ENCODE data around the gene MACROD2.

Gene MACROD2

DNA sequence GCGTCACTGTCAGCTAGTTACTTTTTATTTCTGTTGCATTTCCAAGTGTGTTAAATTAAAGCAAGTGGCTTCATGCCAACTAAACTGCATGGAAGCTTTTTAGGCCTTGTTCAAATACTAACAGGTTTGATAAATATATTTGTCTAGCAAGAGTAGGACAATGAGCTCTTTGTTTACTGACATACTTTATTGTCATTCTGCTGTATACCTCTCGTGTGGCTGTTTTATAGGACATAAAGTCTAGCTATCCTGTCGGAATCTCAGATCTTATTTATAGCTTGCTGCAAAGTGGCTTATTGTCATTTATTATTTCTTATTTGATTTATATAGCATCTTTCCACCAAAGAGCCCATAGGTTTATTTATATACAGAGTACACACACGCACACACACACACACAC, 1866.9 kb downstream of the MACROD2 start:
- no peak for DNase-seq

DNA sequence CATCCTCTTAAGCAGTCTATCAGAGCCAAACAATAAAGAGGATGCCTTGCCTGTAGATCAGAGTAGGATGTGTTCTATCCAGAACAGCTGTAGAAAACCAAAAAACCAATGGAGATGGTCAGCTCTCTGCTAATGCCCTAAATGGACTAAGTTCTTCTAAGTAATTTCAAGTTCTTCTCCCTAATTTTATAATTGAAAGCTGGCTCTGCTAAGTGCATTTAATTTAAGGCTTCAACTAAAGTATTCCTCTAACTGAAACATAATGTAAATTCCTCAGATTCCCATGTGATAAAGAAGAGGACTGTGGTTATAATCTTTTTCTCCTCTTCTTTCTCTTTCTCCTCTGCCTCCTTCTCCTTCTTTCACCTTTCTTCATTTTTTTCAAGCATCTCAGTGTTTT, 1868.4 kb downstream of the MACROD2 start:
- DNase-seq, result no peak

DNA sequence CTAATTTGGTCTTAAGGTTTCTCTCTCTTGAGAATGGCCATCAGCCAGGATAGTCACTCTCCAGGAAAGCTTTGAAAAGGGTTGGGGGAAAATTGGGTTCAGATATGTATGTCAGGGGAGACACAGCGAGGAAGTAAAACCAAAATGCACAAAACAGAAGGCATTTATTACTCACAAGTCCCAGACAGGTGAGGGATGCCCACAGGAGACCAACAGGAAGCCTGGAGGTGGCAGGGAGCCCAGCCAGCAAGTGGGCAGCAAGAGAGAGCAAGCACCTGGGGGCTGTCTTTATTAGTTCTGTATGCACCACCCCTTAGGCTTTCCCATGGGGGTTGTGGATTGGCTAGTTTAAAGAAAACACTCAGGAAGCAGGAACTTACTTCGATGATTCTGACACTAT, 1870.2 kb downstream of the MACROD2 start:
- no peak for DNase-seq

DNA sequence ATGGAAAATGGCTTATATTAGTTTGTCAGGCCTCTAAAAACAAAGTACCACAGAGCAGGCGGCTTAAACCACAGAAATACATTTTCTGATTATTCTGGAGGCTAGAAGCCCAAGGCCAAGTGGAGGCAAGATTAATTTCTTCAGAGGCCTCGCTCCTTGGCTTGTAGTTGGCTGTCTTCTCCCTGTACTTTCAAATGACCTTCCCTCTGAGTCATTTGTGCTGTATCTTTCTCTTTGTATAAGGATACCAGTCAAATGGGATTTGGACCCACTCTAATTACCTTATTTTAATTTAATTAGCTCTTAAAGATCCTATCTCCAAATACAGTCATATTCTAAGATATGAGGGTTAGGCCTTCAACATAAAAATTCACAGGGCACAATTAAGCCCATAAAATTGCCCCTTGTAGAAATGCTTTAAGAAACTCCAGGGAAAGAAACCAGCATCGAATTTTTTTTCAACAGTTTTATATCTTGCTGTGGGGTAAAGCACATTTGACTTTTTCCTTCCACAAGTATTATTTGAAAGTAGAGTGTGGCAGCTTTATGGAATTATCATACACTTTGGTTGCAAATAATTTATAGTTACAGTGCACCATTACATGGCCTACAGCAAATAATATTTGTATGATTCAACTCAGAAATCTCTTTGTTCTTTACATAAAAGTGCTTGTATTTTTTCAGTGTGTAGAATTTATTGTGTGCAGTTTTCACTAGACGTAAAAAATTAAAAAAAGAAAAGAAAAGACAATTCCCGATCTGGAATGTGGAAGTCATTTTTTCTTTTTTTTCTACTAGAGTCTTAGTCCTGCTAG, 1871.8 kb downstream of the MACROD2 start:
- no peak for DNase-seq

DNA sequence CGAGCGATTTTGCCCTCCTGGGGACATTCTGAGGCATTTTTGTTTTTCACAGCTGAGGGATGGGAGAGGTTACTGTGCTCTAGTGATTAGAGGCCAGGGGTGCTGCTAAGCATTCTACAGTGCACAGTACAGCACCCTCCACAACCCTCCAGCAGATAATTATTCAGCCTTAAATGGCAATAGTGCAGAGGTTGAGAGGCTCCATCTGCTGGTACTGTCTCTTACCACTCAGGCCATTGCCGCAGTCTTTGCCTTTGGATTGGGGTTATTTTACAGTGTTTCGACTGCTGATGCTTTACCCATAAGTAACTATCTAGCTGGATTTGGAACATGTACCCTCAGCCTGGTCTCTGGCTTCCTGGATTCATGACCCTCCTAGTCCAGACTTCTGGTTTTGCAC, 1872.6 kb downstream of the MACROD2 start:
- no peak for DNase-seq

DNA sequence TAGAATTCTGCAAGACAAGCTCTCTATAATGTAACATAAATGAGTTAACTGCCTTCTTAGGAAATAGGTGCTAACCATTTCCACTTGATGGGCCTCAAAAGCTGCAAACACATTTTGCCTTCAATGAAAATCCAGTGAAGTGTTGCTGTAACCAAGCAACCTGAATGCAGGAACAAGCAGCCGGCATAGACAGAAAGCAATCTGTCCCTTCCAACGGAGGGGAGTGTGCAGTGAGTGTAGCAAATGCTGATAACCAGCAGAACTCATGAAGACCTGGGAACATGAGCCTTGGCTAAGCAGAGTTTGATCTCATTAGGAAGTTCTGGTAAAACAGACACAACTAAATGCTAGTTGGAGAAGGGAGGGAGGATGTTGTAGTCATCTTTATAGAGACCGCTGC, 1880.1 kb downstream of the MACROD2 start:
- no peak for DNase-seq

DNA sequence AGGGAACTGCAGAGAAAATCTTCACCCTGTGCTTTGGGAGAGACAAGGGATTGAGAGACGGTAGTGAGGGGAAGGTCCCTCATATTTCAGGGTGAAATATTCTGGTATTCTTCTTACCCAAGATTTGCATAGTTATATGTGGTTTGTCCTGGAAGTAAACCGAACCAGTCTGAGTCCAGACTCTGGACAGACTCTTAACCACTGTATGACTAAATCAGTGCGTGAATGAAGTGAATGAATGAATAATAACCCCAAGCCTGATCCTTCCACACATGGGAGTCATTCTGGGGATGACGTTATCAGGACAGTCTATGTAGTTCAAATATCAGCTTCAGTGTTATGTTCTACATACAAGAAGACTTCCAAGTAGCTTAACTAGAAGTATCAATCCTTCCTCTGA, 1887.2 kb downstream of the MACROD2 start:
- DNase-seq, result no peak

DNA sequence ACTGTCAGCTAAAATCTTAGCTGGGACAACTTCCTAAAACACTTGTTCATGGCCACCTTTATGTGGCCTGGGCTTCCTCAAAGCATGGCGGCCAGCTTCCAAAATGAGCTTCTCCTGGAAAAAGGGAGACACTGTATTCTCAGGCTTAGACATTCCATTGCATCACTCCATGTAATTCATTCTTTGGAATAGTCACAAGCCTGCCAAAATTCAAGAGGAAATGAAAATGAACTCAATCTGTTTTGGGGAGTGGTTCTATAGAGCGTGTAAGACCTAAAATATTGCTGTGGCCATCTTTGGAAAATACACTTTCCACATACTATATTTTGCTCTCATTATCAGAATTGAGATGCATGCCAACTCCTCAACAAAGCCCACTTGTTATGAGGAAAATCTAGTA, 1890.9 kb downstream of the MACROD2 start:
- no peak for DNase-seq

DNA sequence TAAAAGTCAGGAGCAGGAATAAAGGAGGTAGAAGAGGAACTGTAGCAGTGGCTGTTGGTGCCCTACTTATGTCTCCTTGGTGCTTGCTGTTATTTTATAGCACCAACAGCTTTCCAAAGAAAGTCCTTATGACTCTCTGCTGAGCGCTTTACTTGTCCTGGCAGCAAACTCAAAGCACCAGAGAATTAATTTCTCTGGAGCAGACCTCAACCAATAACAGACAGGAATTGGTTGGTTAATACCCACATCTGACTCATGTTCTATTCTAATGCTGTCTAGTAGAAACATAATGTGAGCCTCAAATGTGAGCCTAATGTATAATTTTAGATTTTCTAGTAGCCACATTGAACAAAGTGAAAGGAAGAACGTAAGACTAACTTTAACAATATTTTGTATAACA, 1892.1 kb downstream of the MACROD2 start:
- DNase-seq, result no peak

DNA sequence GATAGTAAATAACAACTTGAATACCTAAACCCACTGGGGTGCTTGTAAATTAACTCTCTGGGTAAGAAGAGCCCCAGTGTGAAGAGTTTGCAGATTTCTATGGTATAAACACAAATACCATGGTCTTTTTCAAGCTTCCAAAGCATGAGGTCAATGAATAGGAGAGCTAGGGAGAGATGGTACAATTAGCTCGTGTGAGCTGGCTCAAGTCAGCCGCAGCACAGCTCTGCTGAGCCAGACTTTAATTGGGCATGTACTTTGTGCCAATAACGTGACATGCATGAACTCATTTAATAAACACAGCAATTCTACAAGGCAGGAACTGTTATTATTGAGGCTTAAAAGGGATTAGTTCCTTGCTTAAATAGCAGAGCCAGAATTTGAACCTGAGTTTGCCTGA, 1893.7 kb downstream of the MACROD2 start:
- no peak for DNase-seq

DNA sequence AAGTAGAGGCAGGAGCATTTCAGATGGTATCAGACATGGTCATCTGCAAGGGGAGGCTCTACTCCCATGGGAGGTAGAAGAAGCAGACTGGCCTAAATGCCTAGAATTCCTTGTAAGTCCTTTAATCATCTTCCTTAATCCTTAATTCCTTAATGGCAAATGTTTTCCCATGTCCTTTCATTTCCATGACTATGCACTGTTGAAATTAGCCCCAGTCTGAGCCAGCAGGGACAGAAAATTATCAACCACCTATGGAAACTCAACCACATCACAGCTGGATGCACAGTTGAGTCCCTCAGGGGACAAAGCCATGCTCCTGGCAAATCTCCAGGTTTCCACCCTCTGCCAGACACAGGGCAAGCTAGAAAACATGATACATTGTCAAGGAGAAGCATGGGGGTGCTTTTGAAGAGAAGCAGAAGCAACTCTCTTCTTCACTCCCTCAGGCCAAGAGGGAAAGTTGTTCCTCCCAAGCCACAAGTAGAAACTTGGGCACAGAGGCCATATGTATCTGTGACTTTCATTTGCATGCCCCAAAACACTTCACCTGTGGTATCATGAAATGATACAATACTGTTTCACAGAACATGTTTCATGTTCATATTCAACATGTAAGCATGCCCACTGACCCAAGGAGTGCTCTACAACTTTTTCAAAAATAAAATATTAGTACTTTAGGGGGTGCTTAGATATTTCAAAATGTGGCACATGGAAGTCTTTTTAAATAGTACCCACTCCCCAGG, 1894.4 kb downstream of the MACROD2 start:
- no peak for DNase-seq

DNA sequence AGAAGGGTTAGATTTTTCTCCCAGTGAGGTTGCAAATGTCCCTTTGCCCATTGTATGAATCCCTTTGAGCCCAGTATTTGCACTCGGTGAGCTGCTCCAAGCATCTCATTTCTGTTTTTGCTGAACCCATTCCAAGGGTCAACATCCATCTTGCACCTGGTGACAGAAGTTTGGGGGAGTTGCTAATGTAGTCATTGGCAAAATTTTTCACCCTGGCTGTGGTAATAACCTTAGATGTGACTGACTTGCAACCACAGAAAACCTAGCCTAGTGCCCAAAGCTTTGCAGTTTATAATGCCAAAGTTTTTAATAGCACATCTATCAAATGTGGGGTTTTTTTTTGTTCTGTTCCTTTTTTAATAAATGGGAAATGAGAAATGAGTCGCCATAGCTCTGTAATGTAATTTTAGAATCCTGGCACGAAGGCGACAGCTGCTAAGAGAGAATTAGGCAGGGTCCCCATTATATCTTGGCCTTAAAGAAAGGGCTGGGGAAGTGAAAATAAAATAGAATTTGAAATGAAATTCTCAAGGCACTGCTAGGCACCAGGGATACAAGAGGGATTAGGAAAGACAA, 1895.2 kb downstream of the MACROD2 start:
- DNase-seq, result no peak

DNA sequence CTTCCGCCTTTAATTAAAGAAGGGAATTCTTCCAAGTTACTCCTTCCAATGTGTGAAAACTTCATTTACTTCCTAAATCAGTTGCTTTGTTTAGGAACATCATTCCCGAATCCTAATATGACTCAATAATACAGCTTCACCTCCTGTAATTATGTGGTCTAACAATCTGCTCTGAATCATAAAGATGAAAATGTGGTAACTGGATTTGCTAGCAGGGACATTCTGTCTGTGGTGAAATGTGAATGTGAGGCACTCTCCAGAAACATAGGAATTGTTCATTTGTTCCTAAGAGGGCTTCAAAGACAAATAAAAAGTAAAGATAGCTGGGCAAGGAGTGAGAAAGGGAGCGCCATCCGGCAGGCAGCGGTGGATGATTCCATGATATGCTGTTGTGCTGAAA, 1899.8 kb downstream of the MACROD2 start:
- DNase-seq, result no peak

DNA sequence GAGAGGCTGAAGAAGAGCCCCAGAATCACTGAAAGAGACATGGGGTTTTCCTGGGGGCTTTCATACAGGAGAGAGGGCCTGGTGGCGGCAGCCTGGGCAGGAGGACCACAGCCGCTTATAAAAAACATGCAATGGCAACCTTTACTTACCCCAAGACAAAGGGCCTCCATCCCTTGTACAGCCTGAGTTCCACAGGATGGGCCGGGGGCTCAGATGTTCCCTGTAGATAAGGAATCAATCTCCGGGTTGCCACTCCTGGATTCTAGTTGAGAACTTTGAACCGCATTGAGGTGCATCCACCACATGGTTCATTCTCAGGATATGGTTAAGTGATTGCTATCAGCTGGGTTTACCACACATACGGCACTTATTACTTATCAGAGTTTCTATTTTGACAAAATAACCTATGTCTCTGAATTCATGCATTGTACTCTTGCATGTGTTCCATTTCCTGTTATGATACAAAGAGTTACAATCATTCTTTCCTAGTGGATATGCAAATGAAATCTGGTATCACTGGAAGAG, 1900.3 kb downstream of the MACROD2 start:
- DNase-seq, result no peak

DNA sequence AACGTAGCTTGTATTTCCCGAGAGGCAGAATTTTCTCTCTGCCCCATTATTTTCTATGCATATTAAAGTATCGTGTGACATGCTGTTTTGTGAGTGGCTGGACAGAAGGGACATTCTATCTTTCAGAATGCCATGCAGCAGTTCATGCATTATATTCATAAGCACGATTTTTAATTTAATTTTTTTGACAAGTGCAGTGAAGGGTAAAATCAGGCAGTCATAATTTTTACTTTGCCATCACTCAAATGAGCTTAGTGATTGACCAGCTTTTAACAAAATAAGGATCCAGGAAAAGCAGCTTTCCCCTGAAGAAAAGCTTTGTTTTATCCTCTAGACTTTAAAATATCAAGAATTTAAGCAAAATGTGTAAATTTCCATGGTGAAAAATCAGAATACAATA, 1904.7 kb downstream of the MACROD2 start:
- no peak for DNase-seq

DNA sequence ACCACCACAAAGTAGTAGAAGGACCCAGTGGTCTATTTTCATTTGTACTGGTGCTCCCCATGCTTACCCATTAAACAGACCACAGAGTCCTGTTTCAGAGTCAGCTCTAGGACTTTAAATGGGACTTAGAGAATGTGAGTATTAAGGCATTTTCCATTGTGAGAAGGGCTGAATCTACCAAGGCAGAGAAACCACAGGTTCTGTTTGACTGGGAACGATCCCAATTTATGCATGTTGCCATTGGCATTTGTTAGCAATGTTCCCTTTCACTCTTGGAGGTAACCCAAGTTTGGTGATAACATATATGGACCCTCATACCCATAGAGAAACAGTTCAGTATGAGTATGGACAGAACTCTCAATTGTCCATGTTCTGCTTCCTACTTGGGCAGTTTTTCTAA, 1905.1 kb downstream of the MACROD2 start:
- DNase-seq, result no peak

DNA sequence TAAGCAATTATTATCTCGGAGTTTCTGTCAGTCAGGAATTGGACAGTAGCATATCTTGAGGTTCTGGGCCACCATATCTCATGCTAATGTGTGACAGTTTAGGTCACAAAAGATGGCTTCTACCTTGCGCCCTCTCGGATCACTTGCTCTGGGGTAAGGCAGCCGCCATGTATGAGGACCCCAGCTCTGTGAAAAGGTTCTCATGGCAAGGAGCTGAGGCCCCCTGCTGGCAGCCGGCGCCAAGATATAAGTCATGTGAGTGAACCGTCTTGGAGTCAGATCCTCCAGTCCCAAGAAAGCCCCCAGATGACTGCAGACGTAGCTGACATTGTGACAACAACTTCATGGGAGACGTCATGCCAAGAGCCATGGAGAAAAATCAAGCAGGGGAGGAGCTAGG, 1907.2 kb downstream of the MACROD2 start:
- DNase-seq, result no peak

DNA sequence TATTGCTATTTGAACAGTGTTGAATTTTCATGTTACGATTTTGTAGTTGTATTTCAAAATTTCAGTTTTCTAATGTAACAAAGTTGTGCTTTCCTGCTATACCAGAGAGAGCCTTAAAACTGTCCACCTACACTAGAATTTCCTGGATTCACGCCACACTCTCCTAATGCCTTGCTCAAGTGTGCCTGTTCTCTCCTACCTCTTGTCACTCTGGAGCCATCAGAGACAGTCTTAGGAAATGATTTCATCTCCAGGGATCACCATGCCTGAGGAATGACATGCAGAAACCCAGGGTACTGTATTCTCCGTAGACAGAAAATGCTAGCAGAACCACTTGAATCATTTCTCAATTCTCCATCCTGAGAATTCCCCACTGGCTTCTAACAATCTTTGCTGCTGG, 1910.3 kb downstream of the MACROD2 start:
- no peak for DNase-seq

DNA sequence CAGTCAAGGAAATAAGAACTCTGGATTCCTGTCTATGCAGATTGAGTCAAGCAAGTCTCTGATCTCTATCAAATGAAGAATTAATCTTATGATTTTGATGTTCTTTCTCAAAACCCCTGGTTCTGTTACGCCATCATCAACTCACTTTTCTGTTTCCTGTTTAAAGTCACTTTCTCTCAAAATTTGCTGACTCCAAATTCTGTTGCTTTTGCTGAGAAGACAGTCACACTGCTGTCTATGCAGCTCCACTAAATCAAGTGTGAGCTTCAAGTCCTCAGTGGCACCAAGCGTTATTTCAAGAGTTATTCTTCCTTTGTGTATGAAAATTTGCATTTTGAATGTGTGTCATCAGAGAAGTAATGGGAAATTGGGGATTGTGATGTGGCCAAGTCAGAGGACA, 1914.7 kb downstream of the MACROD2 start:
- DNase-seq, result no peak

DNA sequence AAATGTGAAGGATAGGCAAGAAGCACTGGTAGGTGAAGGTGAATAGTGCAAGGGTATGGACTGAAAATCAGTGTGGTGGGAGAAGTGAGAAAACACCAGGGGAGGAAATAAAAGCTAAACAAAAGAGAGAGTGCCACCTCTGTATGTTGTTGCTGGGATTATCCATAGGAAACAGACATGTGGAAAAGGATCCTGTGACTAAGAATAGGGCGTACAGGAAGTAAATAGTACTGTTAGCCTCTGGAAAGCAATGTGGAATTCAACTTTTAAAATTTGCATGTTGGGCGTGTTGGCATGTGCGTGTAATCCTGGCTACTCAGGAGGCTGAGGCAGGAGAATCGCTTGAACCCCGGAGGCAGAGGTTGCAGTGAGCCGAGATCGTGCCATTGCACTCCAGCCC, 1916.3 kb downstream of the MACROD2 start:
- DNase-seq, result no peak

DNA sequence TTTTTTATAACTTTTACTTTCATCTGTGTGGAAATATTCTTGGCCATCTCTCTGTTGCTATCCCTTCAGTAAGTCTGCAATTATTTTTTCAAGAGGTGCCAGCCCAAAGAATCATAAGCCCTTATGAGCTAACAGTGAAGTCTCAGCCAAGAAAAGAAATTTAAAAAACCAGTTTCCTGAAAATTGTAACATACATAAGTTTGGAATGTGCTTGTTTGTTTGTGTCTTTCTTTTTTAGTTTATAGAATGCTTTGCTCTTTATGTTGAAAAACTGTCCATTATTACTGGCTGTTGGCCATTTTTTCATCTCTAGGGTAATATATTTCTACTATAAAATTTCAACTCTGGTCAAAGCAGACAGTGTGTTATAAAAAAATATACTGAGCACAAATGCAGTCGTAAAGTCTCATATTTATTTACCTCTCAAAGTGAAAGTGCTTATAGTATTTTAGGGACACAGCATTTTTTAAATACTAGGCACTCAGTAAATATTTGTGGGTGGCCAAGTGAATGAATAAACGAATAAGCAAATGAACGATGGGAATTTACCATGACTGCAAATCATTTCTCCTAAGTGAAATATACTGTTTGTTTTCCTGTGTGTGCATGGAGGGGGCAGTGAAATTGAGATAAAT, 1918.2 kb downstream of the MACROD2 start:
- no peak for DNase-seq

DNA sequence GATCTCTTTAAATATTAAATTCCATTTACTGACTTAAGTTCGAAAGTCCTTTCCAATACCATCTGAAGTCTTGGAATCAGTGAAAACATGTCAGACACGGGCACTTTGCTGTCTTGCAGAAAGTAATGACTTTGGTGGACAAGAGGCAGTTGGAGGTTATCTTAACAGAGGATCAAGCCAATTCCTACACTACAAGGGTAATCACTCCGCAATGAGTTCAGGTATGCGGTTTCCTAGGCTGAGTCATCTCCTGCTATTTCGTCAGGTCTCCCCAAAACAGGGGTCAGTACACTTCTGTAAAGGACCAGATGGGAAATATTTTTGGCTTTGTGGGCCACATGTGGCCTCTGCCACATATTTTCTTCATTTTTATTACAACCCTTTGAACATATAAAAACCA, 1921.3 kb downstream of the MACROD2 start:
- no peak for DNase-seq

DNA sequence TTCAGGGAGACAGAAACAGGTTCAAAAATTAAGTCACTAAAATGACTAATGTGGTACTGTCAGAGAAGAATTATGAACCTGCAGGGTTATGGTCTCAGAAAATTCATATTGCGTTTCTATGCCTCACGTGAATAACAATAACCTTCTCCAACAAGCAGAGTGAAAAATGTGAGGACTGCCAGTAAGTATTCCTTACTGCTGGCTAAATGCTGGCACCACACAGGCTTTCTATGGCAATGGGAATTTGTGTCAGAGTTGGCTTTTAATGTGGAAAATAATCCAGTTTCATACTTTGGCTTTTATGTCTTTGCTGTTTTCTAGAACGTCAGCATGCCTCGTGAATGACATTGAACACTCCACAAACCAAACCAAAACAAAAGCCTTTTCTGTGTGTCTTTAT, 1922.0 kb downstream of the MACROD2 start:
- DNase-seq, result no peak

DNA sequence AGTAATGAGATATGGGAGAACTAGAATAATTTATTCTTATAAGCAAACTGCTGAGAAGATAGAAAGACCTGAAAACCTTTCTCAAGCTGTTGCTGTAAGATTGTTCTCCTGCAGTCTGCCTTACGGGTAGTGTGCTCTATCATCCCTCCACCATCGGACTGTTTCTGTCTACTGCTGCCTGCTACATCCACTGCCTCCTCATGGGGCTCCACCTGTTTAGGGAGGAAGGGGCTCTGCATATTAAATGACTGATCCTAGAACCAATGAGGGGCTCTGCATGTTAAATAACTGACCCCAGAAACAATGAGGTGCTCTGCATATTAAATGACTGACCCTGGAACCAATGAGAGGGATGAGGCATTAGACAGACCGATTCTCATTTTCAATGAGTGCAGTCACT, 1923.3 kb downstream of the MACROD2 start:
- no peak for DNase-seq

All from NCI-H2107 (cell line).